ENCODE results near the gene DNAAF2. TPM values are rescaled to one million over a fixed set of nuclear protein-coding genes. Genes with fewer than 3 reads are reported as not detected.
"Not testable (repeated sequence)": the region's sequence is repeated elsewhere in the genome, so short reads cannot be mapped to it uniquely, and the experiment has no call there.

DNAAF2 gene
- total RNA-seq, 4 donors from 2014 or later = 5.7 to 9.6 (median 8.9) TPM

GRCh38 chr14:49619730-49620129 is 15.3 kb downstream of the DNAAF2 start:
- 0 to 1% methylated on average over 11 of the region's 11 CpGs for WGBS, 2 donors
- TF ChIP-seq, protein P1, sequence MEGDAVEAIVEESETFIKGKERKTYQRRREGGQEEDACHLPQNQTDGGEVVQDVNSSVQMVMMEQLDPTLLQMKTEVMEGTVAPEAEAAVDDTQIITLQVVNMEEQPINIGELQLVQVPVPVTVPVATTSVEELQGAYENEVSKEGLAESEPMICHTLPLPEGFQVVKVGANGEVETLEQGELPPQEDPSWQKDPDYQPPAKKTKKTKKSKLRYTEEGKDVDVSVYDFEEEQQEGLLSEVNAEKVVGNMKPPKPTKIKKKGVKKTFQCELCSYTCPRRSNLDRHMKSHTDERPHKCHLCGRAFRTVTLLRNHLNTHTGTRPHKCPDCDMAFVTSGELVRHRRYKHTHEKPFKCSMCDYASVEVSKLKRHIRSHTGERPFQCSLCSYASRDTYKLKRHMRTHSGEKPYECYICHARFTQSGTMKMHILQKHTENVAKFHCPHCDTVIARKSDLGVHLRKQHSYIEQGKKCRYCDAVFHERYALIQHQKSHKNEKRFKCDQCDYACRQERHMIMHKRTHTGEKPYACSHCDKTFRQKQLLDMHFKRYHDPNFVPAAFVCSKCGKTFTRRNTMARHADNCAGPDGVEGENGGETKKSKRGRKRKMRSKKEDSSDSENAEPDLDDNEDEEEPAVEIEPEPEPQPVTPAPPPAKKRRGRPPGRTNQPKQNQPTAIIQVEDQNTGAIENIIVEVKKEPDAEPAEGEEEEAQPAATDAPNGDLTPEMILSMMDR (IDR thresholded peaks at IDR 0.05) = no peak
- TF ChIP-seq POLR2A (IDR thresholded peaks at IDR 0.05) = no peak
- intact Hi-C loops (cut with DNase I; ENCODE audit: low total_unique reads) = no loop called here
- no peak for DNase-seq (ENCODE audit: low spot score in 2 of 2)
- H3K4me3 ChIP-seq (ENCODE audit: low read depth, poor library complexity, severe bottlenecking) = peak overlapping the region; percentile 77

- 66% methylated on average over 19 of the region's 19 CpGs for WGBS, 2 donors
- H3K4me3 ChIP-seq (ENCODE audit: low read depth, poor library complexity, severe bottlenecking); DNase-seq (ENCODE audit: low spot score in 2 of 2); intact Hi-C loops (cut with DNase I; ENCODE audit: low total_unique reads): not testable (repeated sequence)
Measured at GRCh38 chr14:49619273-49619672, 15.8 kb downstream of the DNAAF2 start.

DNA sequence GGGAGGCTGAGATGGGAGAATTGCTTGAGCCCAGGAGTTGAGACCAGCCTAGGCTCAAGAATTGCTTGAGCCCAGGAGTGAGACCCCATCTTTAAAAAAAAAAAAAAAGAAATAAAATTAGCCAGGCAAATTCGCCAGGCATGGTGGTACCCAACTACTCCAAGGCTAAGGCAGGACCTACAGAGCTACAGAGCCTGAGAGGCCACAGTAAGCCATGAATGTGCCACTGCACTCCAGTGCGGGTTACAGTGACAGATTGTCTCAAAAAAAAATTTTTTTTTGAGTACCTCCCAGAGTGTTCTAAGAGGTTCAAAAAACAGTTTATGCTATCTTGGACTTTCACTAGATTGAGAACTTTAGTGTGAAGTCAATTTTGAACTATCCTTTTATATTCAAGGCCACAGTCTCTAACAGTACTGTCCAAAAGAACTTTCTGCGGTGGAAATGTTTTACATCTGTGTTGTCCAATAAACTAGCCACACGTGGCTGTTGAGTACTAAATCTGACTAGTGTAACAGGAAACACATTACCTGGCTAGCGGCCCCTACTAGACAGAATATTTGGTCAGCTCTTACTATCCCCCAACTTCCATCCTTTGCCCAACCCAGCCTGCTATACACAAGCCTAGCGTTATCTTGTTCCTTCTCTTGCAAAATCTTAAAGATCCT is 17.1 kb downstream of the DNAAF2 start:
- no peak for TF ChIP-seq POLR2A (IDR thresholded peaks at IDR 0.05)
- TF ChIP-seq, protein P1 (IDR thresholded peaks at IDR 0.05) = no peak
- intact Hi-C loops (cut with DNase I; ENCODE audit: low total_unique reads) = no loop called here
- DNase-seq (ENCODE audit: low spot score in 2 of 2) = no peak
- WGBS, 2 donors = 88 to 89% methylated on average over 6 of the region's 6 CpGs
- H3K4me3 ChIP-seq (ENCODE audit: low read depth, poor library complexity, severe bottlenecking) = no peak overlapping the region

- TF ChIP-seq POLR2A (IDR thresholded peaks at IDR 0.05) = no peak
- TF ChIP-seq, protein P1 (IDR thresholded peaks at IDR 0.05) = no peak
- 86 to 92% methylated on average over 6 of the region's 6 CpGs for WGBS, 2 donors
- intact Hi-C loops (cut with DNase I; ENCODE audit: low total_unique reads) = no loop called here
- no peak overlapping the region for H3K4me3 ChIP-seq (ENCODE audit: low read depth, poor library complexity, severe bottlenecking)
- no peak for DNase-seq (ENCODE audit: low spot score in 2 of 2)
Measured at GRCh38 chr14:49615776-49616175, 19.3 kb downstream of the DNAAF2 start.

DNA sequence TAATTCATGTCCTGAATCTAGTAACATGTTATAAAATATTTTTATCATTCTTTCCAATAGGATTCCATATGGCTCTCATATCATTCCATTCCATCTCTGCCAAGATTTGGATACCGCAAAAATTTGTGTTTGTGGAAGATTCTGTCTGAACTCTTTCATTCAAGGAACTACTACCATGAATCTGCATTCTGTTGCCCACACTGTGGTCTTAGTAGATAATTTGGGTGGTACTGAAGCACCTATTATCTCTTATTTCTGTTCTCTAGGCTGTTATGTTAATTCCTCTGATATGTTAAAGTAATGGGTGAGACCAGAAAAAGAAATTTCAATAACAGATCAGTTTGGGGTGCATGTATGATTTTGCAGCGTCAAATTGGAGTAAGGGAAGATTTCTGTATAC is 20.8 kb downstream of the DNAAF2 start:
- WGBS, 2 donors = 87 to 89% methylated on average over 2 of the region's 2 CpGs
- intact Hi-C loops (cut with DNase I; ENCODE audit: low total_unique reads) = no loop called here
- TF ChIP-seq POLR2A (IDR thresholded peaks at IDR 0.05) = no peak
- TF ChIP-seq, protein P1 (IDR thresholded peaks at IDR 0.05) = no peak
- no peak for DNase-seq (ENCODE audit: low spot score in 2 of 2)
- no peak overlapping the region for H3K4me3 ChIP-seq (ENCODE audit: low read depth, poor library complexity, severe bottlenecking)

DNA sequence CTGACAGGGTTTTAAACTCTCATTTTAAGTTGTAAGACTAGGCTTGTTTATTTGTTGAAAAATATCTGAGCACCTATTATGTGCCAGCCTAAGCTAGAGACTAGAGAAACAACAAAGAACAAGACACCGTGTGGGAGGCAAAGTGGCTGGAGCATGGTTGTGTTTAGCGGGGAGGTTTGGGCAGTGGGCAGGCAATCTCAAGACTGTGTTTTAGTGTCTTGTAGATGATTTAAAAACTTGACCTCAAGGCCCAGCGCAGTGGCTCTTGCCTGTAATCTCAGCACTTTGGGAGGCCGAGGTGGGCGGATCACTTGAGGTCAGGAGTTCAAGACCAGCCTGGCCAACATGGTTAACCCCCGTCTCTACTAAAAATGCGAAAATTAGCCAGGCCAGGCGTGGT is 22.4 kb downstream of the DNAAF2 start:
- no peak for TF ChIP-seq POLR2A (IDR thresholded peaks at IDR 0.05)
- TF ChIP-seq, protein P1 (IDR thresholded peaks at IDR 0.05) = no peak
- no peak for DNase-seq (ENCODE audit: low spot score in 2 of 2)
- WGBS, 2 donors = 91 to 94% methylated on average over 8 of the region's 8 CpGs
- no peak overlapping the region for H3K4me3 ChIP-seq (ENCODE audit: low read depth, poor library complexity, severe bottlenecking)
- intact Hi-C loops (cut with DNase I; ENCODE audit: low total_unique reads) = no loop called here
